Muscle of back (tissue), 11 donors: ENCODE measurements around the gene B3GALNT2. TPM values are rescaled to one million over a fixed set of nuclear protein-coding genes. Genes with fewer than 3 reads are reported as not detected.
A peak's percentile ranks its signal among the peaks of the same experiment; 100 is the strongest.

Experiments
- DNase-seq, 3 donors: peaks; one replicate each; pipeline versions ENCODE4 v3.0.0 to v3.0.0-alpha.2; 2013
- polyA plus RNA-seq, 10 donors: library from polyadenylated mRNA; unstranded; fragments of 120-200 nt; gene quantifications; one replicate each; pipeline ENCODE4 v1.2.1, GENCODE V29; 2013; ENCODE audit not compliant: insufficient read length in 10 of 10

B3GALNT2 gene
- polyA plus RNA-seq, 10 donors: 16.5 to 31.5 (median 22.9) TPM

DNA sequence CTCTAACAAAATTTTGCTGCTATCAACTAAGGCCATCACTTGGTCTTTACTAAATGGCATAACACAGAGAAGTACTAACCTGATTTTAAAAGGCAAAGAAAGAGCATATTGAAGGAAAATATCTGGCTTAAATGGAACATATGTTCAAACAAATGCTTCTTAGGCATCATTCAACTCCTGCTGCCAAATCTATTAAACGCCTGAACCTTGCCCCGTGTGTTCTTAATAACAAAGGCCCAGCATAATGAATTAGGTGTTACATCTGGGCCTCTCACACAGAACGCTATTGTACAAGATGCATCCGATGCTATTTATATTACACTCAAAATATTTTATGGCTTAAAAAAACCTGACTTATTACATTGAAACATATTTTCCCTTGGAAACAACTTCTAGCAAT lies 48.4 kb downstream of the B3GALNT2 start:
- DNase-seq: no peak

DNA sequence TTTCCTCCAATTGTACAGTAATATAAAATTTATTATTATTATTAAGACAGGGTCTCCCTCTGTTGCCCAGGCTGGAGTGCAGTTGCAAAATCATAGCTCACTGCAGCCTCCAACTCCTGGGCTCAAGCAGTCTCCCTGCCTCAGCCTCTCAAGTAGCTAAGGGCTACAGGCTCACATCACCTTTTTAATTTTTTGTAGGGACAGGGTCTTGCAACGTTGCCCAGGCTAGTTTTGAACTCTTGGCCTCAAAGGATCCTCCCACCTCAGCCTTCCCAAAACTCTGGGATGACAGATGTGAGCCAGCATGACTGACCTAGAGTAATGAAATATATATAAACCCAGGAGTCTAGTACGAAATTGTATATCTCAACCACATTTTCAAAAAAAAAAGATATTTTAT lies 49.2 kb downstream of the B3GALNT2 start:
- no peak for DNase-seq

DNA sequence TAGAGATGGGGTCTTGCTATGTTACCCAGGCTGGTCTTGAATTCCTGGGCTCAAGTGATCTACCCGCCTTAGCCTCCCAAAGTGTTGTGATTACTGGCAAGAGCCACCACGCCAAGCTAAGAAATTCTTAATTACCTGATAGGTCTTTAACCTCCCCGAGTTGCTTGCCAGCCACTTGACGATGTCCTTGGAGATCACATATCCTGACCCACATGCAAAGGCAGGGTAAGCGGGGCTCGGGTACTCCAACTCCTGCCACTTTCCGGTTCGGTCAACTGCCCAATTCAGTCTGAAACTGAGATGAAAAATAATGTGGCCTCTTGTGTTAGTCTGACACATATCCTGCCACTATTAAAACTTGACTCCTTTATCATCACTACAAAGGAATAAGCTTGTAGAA lies 50.2 kb downstream of the B3GALNT2 start:
- DNase-seq: no peak

DNA sequence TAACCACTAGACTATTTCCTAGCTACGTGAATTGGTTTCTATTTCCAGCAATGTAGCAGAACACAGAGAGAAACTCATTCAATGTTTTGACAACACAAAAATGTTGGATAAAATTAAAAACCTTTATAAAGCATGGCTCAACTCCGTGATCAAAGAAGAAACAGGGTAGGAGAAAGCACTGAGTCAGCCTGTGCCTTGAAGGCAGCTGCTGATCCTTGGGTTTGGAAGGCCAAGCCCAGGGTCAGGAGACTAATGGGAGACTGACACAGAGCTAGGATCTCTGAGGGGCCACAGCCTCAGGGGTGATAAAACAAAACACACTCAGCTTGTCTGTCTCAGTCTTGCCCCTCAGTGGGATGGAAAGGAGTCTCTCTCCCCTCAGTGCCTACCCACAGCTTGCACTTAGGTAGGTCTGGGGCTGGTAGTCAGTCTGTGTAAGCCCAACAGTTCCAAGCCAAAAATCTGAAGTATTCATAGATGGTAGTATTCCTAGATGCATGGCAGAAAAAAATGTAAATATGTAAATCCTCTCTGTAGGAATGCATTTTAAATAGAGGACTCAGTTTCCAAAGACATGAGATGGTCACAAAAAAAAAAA lies 53.3 kb downstream of the B3GALNT2 start:
- DNase-seq: no peak

DNA sequence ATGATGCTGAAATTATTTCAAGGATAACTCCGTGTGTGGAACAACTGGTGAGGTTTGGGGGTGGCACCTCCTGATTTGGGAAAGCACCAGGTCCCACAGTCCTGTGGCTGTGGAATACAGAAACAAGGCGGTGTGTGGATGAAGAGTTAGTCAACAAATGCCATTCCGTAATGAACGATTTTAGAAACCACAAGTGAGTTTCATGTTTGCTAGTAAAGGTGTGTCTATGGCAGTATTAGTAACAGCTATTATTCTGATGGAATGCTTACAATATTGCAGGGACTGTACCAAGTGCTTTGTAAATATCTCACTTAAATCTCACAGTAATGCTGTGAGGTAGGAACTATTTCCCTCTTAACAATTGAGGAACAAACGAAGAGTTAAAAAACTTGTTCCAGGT lies 53.8 kb downstream of the B3GALNT2 start:
- DNase-seq: no peak

DNA sequence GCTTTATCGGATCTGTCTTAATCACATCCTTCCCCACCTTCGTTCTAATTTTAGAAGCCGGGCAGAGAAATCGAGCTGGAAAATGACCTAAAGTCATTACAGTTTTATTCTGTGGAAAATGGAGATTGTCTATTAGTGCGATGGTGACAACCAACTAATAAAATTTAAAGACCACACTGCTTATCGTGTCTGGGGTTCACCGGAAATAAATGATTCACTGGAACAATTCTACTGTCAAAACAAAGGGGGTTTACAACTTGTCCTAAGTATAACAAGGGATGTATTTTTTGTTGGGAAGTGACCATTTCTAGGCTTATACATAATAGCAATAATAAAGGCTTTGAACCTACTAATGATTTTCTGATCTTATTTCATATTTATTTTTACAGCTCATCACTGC lies 55.6 kb downstream of the B3GALNT2 start:
- DNase-seq: no peak

DNA sequence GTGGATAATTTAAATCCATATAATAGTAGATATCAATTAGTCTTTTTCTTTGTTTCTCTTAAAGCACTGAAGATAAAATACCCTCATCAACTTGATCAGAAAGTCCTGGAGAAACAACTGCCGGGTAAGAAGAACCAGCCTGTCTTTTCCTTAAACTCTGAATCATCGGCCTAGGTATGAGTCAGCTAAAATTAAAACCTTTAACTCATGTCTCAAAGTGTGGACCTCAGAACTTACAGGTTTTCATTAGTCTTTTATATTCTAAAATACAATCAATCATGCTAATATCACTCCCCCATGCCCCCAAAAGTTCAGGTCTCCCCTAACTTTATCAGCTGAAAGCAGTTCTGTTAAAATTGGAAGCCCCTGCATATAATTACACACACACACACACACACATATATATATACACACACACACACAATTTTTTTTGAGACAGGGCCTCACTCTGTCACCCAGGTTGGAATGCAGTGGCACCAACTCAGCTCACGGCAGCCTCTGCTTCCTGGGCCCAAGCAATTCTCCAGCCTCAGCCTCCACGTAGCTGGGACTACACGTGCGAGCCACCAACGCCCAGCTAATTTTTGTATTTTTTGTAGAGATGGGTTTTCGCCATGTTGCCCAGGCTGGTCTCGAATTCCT lies 61.3 kb downstream of the B3GALNT2 start:
- DNase-seq: peak in 1 of 3 donors; percentile 28

DNA sequence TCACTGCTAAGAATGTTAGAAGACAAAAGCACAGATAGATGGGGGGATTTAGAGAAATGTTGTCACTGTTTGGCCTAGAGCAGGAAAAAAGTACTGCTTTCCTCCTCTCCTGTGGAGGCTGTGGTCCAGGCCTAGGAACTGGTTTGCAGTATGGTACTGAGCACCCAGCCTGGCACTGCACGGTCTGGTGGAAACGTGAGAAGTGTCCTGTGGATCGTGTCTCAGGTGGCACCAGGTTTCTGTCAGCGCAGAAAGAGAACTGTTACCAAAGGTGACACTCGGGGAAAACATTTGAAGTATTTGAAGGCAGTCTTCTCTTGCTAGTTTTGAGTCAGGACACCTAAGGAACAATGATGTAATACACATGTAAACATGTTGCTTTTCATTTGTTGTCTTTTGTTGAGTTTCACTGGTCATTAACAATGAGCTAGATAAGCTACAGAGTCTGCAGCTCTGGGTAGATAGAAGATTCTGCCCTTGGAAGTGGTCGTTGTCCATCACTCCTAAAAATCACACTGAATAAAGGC lies 63.0 kb downstream of the B3GALNT2 start:
- no peak for DNase-seq

DNA sequence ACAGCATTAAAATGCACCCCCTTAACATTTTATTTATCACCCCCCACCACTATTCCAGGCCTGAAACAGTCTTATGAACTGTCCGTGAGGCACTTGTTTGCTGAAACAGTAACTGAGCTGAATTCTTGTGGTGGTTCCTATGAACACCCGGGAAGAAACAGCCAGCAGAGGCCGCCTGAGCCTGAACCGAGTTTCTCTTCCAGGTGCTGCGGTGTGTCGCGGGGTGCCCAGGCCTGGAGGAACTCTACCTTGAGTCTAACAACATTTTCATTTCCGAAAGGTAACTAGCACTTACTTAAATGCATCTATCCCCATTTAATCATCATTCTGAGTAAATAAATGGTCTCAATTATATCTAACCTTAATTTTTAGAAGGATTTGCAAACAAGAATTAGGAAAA lies 70.3 kb downstream of the B3GALNT2 start:
- no peak for DNase-seq

DNA sequence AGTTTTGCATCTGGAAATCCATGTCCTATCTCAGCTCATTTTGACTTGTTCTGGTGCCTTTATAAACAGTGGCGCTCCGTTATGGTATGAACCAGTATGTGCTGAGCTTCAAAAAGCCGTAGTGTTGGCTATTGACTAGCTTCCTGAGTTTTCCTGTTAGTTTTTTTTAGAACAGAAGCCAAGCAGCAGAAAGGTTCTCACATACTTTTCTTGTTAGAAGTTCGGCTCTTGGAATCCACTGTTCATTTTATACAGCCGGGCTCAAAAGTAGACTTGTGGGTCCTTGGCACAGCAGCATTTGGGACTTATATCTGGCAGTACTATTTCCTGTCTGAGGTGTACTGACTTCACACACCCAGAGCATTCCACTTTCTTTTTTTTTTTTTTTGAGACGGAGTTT lies 73.3 kb downstream of the B3GALNT2 start:
- no peak for DNase-seq

DNA sequence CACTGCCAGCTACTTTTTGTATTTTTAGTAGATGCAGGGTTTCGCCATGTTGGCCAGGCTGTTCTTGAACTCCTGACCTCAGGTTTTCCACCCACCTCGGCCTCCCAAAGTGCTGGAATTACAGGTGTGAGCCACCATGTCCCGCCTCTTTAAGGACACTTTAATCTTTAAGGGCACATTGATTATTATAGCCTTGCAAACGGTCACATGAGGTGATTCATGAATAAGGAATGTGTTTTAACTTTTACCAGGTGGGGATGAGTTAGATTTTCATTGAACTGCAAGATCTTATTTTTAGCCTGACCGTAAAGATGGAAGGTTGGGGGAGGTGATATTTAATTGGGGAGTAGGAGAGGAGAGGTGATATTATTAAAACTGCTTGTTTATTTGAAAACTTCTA lies 75.1 kb downstream of the B3GALNT2 start:
- DNase-seq: no peak

DNA sequence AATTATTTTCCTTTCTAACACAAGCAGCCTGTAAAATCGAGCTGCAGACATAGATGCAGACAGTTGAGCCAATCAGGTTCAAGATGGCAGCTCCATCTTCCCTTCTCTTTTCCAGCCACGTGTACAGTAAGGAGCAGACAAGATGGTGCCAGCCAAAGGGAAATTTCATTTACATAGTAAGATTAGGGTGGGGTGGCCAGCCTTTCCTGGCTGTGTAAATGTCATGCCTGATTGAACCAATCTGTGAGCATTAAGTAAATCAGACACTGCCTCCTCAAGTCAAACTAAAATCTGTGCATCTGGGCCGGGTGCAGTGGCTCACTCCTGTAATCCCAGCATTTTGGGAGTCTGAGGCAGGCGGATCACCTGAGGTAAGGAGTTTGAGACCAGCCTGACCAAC lies 76.8 kb downstream of the B3GALNT2 start:
- DNase-seq: no peak

DNA sequence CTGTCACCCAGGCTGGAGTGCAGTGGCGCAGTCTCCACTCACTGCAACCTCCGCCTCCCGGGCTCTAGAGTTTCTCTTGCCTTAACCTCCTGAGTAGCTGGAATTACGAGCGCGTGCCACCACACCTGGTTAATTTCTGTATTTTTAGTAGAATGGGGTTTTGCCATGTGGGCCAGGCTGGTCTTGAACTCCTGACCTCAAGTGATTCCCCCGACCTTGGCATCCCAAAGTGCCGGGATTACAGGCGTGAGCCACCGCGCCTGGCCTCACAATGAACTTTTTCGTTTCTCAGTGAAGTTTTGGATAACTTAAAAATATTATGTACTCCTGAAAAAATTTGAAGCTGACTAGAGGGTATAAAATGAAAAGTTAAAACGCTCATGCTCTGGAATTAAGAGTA lies 77.6 kb downstream of the B3GALNT2 start:
- no peak for DNase-seq

DNA sequence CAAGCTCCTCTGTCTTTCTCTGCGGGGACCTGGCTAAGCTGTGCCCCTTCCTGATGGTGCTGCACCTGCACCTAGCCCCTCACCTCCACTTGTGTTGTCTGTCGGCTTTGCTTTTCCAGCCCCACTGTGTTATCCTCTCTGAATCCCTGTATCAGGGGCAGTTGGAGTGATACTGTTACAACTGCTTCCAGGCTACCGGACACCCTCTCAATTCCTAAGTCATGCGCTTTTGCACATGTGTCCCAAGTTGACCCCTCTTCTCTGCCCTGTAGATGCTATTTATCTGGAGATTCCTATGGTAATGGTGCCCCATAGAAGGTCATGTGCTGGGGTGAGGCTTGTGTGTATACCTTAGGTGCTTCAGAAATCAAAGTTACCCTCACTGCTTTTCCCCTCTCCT lies 78.1 kb downstream of the B3GALNT2 start:
- no peak for DNase-seq

DNA sequence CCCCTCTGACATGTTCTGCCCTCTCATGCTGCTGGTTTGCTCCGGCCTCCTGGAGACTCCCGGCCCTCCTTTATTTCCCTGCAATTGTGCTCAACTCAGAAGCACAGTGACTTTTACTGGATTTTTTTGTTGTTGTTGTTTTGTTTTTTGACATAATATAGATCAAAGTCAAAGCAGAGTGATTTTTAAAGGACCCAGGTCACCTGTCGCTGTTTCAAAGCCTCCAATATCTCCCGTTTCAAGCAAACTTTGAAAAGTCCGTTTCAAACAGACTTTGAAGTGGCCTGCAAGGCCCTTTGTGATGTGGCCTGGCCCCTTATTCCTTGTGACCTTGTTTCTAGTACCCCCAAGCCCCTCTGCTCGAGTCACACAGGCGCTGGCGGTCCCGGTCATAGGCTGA lies 78.9 kb downstream of the B3GALNT2 start:
- no peak for DNase-seq

DNA sequence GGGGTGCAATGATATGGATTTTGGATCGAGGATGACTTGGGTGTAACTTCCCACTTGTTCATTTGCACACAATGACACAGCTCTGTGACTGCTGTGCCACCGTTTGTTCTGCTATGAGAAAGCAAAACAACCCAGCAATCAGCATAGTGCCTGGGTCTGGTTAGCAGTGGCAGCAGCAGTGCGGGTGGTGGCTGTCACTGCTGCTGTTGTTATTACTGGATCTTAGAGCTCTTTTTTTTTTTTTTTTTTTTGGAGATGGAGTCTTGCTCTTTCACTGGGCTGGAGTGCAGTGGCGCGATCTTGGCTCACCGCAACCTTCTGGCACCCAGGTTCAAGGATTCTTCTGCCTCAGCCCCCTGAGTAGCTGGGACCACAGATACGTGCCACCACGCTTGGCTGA lies 80.2 kb downstream of the B3GALNT2 start:
- no peak for DNase-seq

DNA sequence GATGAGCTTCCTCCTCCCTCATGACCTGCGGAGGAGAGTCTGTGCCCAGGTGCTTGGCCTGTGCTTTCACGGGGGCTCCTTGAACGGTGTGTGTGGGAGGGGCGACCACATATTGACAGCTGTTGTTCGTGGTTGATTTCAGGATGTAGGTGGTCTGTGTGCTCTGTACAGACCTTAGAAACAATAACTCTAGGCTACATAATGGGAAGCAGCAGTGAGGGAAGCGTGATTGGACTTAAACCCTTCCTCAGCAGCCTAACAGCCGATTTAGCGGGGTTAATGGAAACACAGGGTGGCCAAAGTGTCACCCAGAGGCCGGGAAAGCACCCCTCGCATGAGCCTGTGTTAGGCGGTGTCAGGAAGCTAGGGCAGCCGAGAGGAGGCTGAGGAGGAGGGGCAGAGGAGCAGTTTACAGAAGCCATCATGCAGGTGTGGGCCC lies 81.0 kb downstream of the B3GALNT2 start:
- no peak for DNase-seq

DNA sequence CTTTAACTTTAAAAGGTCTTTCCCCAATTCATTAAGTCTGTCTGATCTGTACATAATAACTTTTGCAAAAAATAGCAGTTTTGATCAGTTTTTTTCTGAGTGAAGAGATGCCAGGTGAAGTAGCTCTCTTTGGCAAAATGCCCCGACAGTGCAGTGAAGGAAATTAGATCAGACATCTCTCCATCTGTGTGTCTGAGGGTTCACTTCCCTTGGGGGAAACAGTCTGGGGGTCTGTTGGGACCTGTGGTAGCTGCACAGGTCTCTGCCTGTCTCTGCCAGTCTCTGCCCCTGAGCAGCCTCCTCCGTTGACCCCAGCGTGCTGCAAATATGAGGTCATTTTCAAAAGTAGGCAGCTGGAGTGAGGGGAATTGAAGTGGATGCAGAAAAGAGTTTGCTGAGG lies 82.5 kb downstream of the B3GALNT2 start:
- DNase-seq: no peak

DNA sequence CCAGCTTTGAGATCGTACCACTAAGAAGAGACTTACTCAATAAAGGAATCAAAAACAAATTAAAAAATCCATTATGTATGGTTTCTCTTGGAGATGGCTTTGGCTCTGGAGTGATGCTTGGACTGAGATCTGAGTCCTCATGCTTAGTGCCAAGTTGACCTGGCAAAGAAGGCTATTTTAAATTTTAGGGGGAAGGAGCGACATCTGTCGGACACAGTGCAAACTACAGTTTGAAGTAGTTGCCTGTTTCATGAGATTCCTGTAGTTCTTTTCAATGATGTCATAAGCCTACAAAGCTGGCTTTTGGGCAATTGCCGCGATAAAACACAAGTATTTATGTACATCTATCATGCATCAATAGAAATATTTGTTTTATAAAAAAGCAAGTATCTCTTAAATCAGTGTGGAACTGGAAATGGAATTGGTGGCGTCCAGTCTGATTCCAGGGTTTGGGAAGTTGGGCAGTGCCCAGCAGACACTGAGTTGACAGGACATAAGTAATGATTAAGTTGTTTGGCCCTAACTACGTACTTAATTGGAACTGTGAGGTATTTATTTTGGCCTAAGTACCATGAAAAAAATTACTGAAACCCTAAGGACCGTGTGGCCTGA lies 87.1 kb downstream of the B3GALNT2 start:
- peak; percentile 57 to 79 (median 73) for DNase-seq

DNA sequence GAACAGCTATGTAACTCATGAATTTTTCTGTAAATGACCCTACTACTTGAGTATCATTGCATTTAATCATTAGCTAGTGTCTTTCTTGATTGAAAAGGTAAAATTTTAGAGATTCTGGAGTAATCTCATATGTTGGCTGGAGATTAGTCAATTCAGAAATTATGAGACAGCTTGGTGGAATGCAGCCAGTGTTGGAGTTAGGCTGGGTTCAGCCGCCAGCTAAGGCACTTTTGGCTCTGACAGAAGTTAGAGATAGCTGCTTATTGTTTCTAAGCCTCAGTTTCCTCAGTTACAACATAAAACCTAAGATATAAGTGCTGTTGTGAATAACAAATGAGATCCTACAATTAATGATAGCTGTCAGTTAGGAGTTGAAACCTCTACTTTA lies 87.6 kb downstream of the B3GALNT2 start:
- peak in 1 of 3 donors; percentile 20 for DNase-seq

DNA sequence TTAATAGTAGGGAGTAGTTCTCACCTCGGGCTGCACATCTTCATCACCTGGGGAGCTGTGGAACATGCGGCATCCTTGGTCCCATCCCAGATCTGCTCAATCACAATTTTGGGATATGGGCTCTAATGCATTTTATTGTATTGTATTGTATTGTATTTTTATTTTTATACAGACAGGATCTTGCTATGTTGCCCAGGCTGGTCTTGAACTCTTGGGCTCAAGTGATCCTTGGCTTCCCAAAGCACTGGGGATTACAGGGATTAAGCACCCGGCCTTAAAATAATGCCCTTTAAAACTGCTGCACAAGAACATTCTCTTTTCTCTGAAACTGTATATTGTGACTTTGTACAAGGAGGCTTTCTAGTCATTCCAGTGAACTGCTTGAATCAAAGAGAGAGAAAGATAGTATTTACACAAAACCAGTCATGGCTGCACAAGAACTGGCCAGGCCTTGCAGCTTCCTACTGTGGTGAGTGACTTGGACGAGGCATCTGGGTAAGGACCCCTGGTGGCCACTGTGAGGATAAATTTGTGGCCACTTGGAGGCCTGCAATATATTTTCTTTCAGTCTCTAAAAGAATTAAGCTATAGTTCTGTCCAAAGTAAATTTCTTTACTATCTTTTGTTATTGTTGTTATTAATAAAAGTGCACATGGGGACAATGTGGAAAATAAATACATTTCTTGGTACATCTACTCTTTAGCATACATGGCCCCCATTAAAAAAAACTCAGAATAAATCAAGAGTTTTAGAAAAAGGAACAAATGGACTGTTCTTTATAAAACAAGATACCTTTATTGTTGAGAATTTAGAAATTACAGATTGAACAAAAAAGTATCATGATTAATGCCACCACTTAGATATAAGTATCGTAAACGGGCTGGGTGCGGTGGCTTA lies 89.0 kb downstream of the B3GALNT2 start:
- peak; percentile 48 to 64 (median 50) for DNase-seq
